ENCODE data around the gene CH25H.

DNA sequence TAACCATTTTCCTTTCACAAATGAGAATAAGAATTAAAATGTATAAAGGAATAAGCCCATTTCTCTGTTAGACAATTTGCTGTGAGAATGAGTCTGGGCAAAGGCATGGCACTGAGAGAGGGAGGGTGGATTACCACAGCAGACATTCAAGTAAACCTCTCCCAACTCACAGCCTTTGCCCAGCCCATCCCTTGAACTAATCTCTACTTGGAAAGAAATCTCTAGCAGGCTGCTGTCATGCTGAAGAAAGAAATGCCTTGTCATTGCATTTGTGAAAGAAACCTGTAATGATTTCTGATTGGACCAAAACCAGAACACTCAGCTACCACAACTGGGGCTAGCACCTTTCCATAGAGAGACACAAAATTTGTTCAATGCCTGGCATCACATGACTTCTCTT, 39.2 kb downstream of the CH25H start:
- TF ChIP-seq EZH2 (IDR thresholded peaks at IDR 0.05; ENCODE audit: insufficient read depth, poor library complexity, severe bottlenecking) (no peak), EZH2phosphoT487 (IDR thresholded peaks at IDR 0.05; ENCODE audit: insufficient read depth, low read depth) (no peak)

Measured in GM23248 (cell line).